Adrenal gland (tissue), 5 donors: Measurements from ENCODE around the gene TUBB4A.

Source experiments
- POLR2A ChIP-seq, 2 donors: fragments of 450-650 bp; IDR thresholded peaks; one replicate each; pipeline ENCODE4 v1.6.1; 2017; ENCODE audit warnings: antibody characterized with exemption in 2 of 2, mild to moderate bottlenecking in 2 of 2, moderate library complexity in 1 of 2
- TF ChIP-seq, protein P1 (sequence below), 6 experiments: fragments of 450-650 bp in 4 of 6; fragments of 200-600 bp in 2 of 6; sonication (generic) in 1 of 6; IDR thresholded peaks; 1 replicate in 5 of 6; 2 replicates in 1 of 6; pipeline versions ENCODE4 v1.5.1 to v1.8.0; 2016 to 2021; ENCODE audit warnings: antibody characterized with exemption in 6 of 6, mild to moderate bottlenecking in 2 of 6, moderate library complexity in 1 of 6
- donor health status: DM: no; HTN: no; CAD: no.

DNA sequence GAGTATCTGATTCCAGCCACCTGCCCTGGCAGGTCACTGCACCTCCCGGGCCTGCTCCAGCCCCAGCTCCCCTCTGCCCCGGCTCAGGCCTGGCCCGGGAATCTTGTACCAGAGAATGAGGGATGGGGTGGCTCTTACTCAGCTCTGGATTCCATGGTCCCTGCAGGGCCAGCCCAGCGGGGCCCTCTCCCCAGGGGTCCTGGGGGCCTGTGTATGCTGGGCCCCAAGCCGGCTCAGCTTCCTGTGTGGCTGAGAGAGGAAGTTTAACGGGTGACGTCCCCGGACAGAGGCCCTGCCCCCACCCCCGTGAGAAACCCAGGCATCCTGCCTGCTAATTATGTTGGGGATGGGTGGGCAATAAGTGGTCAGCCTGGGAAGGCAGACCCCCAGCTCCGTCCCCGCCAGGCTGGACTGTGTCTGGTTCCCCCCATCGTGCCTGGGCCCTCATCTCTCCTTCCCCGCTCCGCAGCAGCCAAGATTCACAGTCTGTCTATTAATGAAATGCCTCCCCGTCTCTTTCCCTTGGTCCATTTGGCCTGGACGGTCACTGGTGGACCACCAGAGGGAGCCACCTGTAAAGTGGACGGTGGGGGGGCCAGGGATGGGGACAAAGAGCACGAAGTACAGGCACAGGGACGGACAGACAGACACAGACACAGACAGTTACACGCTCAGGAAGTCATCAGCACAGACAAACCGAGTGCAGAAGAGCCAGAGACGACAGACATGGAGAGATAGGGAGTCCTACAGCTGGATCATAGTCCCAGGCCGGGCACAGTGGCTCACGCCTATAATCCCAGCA, 20.4 kb downstream of the TUBB4A start, which contains the start of gene DENND1C:
- TF ChIP-seq, protein P1, sequence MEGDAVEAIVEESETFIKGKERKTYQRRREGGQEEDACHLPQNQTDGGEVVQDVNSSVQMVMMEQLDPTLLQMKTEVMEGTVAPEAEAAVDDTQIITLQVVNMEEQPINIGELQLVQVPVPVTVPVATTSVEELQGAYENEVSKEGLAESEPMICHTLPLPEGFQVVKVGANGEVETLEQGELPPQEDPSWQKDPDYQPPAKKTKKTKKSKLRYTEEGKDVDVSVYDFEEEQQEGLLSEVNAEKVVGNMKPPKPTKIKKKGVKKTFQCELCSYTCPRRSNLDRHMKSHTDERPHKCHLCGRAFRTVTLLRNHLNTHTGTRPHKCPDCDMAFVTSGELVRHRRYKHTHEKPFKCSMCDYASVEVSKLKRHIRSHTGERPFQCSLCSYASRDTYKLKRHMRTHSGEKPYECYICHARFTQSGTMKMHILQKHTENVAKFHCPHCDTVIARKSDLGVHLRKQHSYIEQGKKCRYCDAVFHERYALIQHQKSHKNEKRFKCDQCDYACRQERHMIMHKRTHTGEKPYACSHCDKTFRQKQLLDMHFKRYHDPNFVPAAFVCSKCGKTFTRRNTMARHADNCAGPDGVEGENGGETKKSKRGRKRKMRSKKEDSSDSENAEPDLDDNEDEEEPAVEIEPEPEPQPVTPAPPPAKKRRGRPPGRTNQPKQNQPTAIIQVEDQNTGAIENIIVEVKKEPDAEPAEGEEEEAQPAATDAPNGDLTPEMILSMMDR (IDR thresholded peaks at IDR 0.05): peak; percentile 29 to 70 (median 54)
- TF ChIP-seq POLR2A (IDR thresholded peaks at IDR 0.05): no peak
